HepG2 (cell line): ENCODE data around the gene COPB2. TPM values are rescaled to one million over a fixed set of nuclear protein-coding genes. Genes with fewer than 3 reads are reported as not detected.
"Not testable (repeated sequence)": the region's sequence is repeated elsewhere in the genome, so short reads cannot be mapped to it uniquely, and the experiment has no call there.

Experiments used
- ATAC-seq: fragments of 200-7000 bp; cut with Tn5 transposase; 3 replicates; pipeline ENCODE4 v1.9.1; 2020; ENCODE audit warnings: mild to moderate bottlenecking, moderate library complexity
- BruUV-seq: library from RNA; stranded (reverse); fragments of 400-500 nt; replicated peaks from 2 replicates; lab custom pipeline; 2021; lab: Mats Ljungman, UMichigan
- CTCF ChIA-PET: fragments of 300-600 bp; formaldehyde crosslinking; extraction: SDS; loops from one replicate; lab custom pipeline; 2021; ENCODE audit warnings: low total read pairs, inconsistent platforms, low intra/inter-chr PET ratio; lab: Yijun Ruan, JAX
- POLR2A ChIA-PET: fragments of 350-600 bp; sonication (Branson Sonifier 250); formaldehyde crosslinking; loops from one replicate; lab custom pipeline; 2020; ENCODE audit warnings: antibody characterized with exemption, inconsistent platforms; lab: Yijun Ruan, JAX
- DNase-seq: peaks from one replicate; pipeline ENCODE4 v3.0.0-alpha.2; 2015; ENCODE audit warnings: low spot score
- FAIRE-seq: peaks from 3 replicates; lab custom pipeline; 2011; peaks lifted over from hg19 to GRCh38; lab: Jason Lieb, UNC
- H2AFZ ChIP-seq: one replicate; pipeline ENCODE4 v1.6.1; 2011; ENCODE audit warnings: low read length, inconsistent platforms
- H3K27ac ChIP-seq: fragments of 300-600 bp; 3 replicates; pipeline ENCODE4 v1.8.0; 2011; ENCODE audit warnings: mixed run types, mild to moderate bottlenecking, mixed read lengths, low read length, inconsistent platforms; ENCODE audit not compliant: insufficient read depth; ENCODE audit errors: extremely low read length
- H3K27me3 ChIP-seq, 2 experiments: fragments of 200-600 bp in 1 of 2; 2 replicates in 1 of 2; 3 replicates in 1 of 2; pipeline versions ENCODE4 v1.6.0 to v1.8.0; 2011; ENCODE audit warnings: low read length in 2 of 2, mild to moderate bottlenecking in 2 of 2, moderate library complexity in 2 of 2, inconsistent platforms in 1 of 2; ENCODE audit not compliant: insufficient read depth in 2 of 2, control insufficient read depth in 1 of 2
- H3K36me3 ChIP-seq, 2 experiments: fragments of 200-600 bp in 1 of 2; replicated peaks in 1 of 2; 2 replicates in 1 of 2; 3 replicates in 1 of 2; pipeline versions ENCODE4 v1.5.1 to v1.8.0; 2011; ENCODE audit warnings: low read length in 2 of 2, inconsistent platforms in 1 of 2; ENCODE audit not compliant: insufficient read depth in 2 of 2, control insufficient read depth in 1 of 2
- H3K4me1 ChIP-seq: 2 replicates; pipeline ENCODE4 v1.5.1; 2012; ENCODE audit warnings: low read length, inconsistent platforms; ENCODE audit not compliant: insufficient read depth
- H3K4me2 ChIP-seq: 2 replicates; pipeline ENCODE4 v1.6.0; 2011; ENCODE audit warnings: low read depth, low read length, inconsistent platforms
- H3K4me3 ChIP-seq, 3 experiments: fragments of 200-600 bp in 1 of 3; sonication (generic), shearing (Covaris generic) in 1 of 3; replicated peaks in 1 of 3; 2 replicates each; pipeline ENCODE4 v1.5.1; 2011 to 2016; ENCODE audit warnings: low read length in 3 of 3, inconsistent platforms in 2 of 3, low read depth in 2 of 3, mild to moderate bottlenecking in 2 of 3, control low read depth in 1 of 3, mixed read lengths in 1 of 3; ENCODE audit not compliant: insufficient read depth in 1 of 3
- H3K79me2 ChIP-seq: one replicate; pipeline ENCODE4 v1.6.1; 2011; ENCODE audit warnings: low read length, inconsistent platforms; ENCODE audit not compliant: insufficient read depth
- H3K9ac ChIP-seq: 2 replicates; pipeline ENCODE4 v1.6.0; 2011; ENCODE audit warnings: mild to moderate bottlenecking, low read depth, low read length, inconsistent platforms; ENCODE audit not compliant: insufficient read depth
- H3K9me3 ChIP-seq: 2 replicates; pipeline ENCODE4 v1.5.1; 2012; ENCODE audit warnings: mild to moderate bottlenecking, low read length
- H4K20me1 ChIP-seq: 2 replicates; pipeline ENCODE4 v1.6.0; 2011; ENCODE audit warnings: inconsistent platforms, mild to moderate bottlenecking, low read length, moderate library complexity; ENCODE audit not compliant: insufficient read depth
- GPBP1L1 ChIP-seq: sonication (generic); formaldehyde crosslinking; IDR thresholded peaks from 2 replicates; pipeline ENCODE4 v1.5.0; 2020; ENCODE audit warnings: mild to moderate bottlenecking, missing genetic modification reagents
- LRRFIP1 ChIP-seq: sonication (generic); formaldehyde crosslinking; conservative IDR thresholded peaks from 2 replicates; pipeline ENCODE4 v1.4.0; 2020; ENCODE audit warnings: missing genetic modification reagents
- POLR2A ChIP-seq, 2 experiments: IDR thresholded peaks; 2 replicates each; pipeline ENCODE4 v1.6.1; 2011; ENCODE audit warnings: low read depth in 2 of 2, low read length in 2 of 2, mild to moderate bottlenecking in 1 of 2, moderate library complexity in 1 of 2; ENCODE audit not compliant: insufficient read depth in 1 of 2
- ZNF382 ChIP-seq: sonication (generic); formaldehyde crosslinking; IDR thresholded peaks from 2 replicates; pipeline ENCODE4 v1.5.0; 2020; ENCODE audit warnings: missing genetic modification reagents, mild to moderate bottlenecking, borderline replicate concordance
- WGBS: methylation state at CpG from one replicate; pipeline ENCODE4 v1.1.6; 2017; ENCODE audit warnings: low lambda C conversion rate; 5-methylcytosine and 5-hydroxymethylcytosine counted together
- in situ Hi-C: cut with HindIII; loops from 2 replicates; pipeline ENCODE4 v1.10.0; 2017; ENCODE audit warnings: low pct_unique_long_range_greater_than_20kb; ENCODE audit not compliant: extremely low pct_ligation_motif_present
- intact Hi-C: fragments of 100-400 bp; cut with micrococcal nuclease; formaldehyde crosslinking; loops from one replicate; pipeline ENCODE4 v1.10.0; 2022; ENCODE audit not compliant: unreplicated experiment
- polyA plus RNA-seq, 8 experiments: library from polyadenylated mRNA; depleted of rRNA in 3 of 8; stranded (reverse) in 7 of 8; unstranded in 1 of 8; fragments of >200 nt; fragmentation: Illumina TruSeq in 4 of 8; extraction: Trizol in 4 of 8; gene quantifications; 2 replicates each; pipeline versions ENCODE4 v1.2.1 to v1.2.3, GENCODE V29; 2011 to 2016; ENCODE audit warnings: low read depth in 4 of 8, missing spikeins in 1 of 8, mixed read lengths in 1 of 8; ENCODE audit not compliant: insufficient read depth in 1 of 8
- total RNA-seq, 5 experiments: library from RNA; depleted of rRNA; stranded (reverse); fragments of >200 nt; fragmentation: Illumina TruSeq; extraction: Trizol; gene quantifications; 2 replicates each; pipeline ENCODE4 v1.2.3, GENCODE V29; 2016; ENCODE audit warnings: low read depth in 1 of 5

Gene COPB2
- total and polyA plus RNA-seq, 2 of the 13 experiments (the other 11 are each of a cell fraction or from before 2014, with no cell fraction given): 83.3 to 217 TPM

GRCh38 chr3:139388077-139388476, 1.4 kb downstream of the COPB2 start:
- Histone ChIP-seq H3K4me3 (peak overlapping the region; percentile 87 to 97 (median 91)), H3K27ac (peak overlapping the region; percentile 18), H3K4me2 (peak overlapping the region; percentile 86), H3K36me3 (peaks cover 0 to 10% of the 10 kb centered on the region in 2 experiments; a peak in 1 of 5 replicates), H4K20me1 (peaks cover 36% of the 10 kb centered on the region), H3K79me2 (peaks cover 68% of the 10 kb centered on the region), H2AFZ (no peak overlapping the region), H3K9ac (peak overlapping the region; percentile 99), H3K4me1 (peaks cover 45% of the 10 kb centered on the region), H3K9me3 (no peaks in the 10 kb centered on the region), H3K27me3 (no peaks in the 10 kb centered on the region; a peak in 1 of 5 replicates)
- CTCF ChIA-PET: no interaction called here
- no TSS peak for BruUV-seq
- no peak for ATAC-seq
- 47% methylated on average over 10 of the region's 10 CpGs for WGBS
- DNase-seq: no peak
- FAIRE-seq: no peak
- TF ChIP-seq POLR2A (IDR thresholded peaks at IDR 0.05; ENCODE audit: insufficient read depth in 1 of 2, low read depth in 2 of 2, low read length in 2 of 2) (peak in 1 of 2 experiments; percentile 20; a peak in 1 of 4 replicates), ZNF382 (CRISPR knock-in tag) (no peak), LRRFIP1 (CRISPR knock-in tag) (no peak), GPBP1L1 (no peak)
- POLR2A ChIA-PET: interaction anchor here (0.6 kb wide), 1 partner anchor 43 kb away, joined by 3 read pairs; no protein-coding TSS in a partner anchor
- in situ Hi-C loops (no loop called here), intact Hi-C loops (no loop called here)

- H3K27me3 ChIP-seq, H3K9me3 ChIP-seq, in situ Hi-C loops, BruUV-seq, ATAC-seq, CTCF ChIA-PET, H3K4me3 ChIP-seq, DNase-seq, H3K4me2 ChIP-seq, POLR2A ChIA-PET, H3K9ac ChIP-seq, H3K27ac ChIP-seq, FAIRE-seq, H2AFZ ChIP-seq, intact Hi-C loops: not testable (repeated sequence)
- peaks cover 77% of the 10 kb centered on the region for H3K79me2 ChIP-seq
- H3K4me1 ChIP-seq: peaks cover 71% of the 10 kb centered on the region
- 97% methylated on average over 2 of the region's 2 CpGs for WGBS
- H3K36me3 ChIP-seq: peaks cover 8 to 60% of the 10 kb centered on the region in 2 experiments
- peaks cover 49% of the 10 kb centered on the region for H4K20me1 ChIP-seq
Observed at GRCh38 chr3:139382291-139382690, 7.2 kb downstream of the COPB2 start.
